ENCODE data around the gene ARIH2.

- TF ChIP-seq CHD1 (IDR thresholded peaks at IDR 0.05; ENCODE audit: low read depth, low read length) (no peak), SIN3A (conservative IDR thresholded peaks at IDR 0.05 in 1 of 2, IDR thresholded peaks at IDR 0.05 in 1 of 2; ENCODE audit: low read depth in 1 of 2, low read length in 2 of 2) (no peak)
These were observed 10.9 kb downstream of the ARIH2 start for GRCh38 chr3:48929358-48930035.

All from H1 (cell line).